Hepatocyte (in vitro differentiated cells): ENCODE results near the gene LRRC8A.

Experiments used
- CTCF ChIP-seq: fragments of 200-600 bp; sonication (generic); IDR thresholded peaks from 2 replicates; pipeline ENCODE4 v1.5.1; 2016; ENCODE audit warnings: antibody characterized with exemption, mild to moderate bottlenecking; ENCODE audit not compliant: poor library complexity
- EZH2 ChIP-seq: fragments of 200-600 bp; sonication (generic); IDR thresholded peaks from 2 replicates; pipeline ENCODE4 v1.6.1; 2016; ENCODE audit warnings: antibody characterized with exemption, mild to moderate bottlenecking, borderline replicate concordance

GRCh38 chr9:128898845-128899565 is 17.1 kb downstream of the LRRC8A start:
- TF ChIP-seq CTCF (no peak), EZH2 (no peak)
